ENCODE data around the gene NEXMIF.
"Not testable (repeated sequence)": the region's sequence is repeated elsewhere in the genome, so short reads cannot be mapped to it uniquely, and the experiment has no call there.

The NEXMIF gene

DNA sequence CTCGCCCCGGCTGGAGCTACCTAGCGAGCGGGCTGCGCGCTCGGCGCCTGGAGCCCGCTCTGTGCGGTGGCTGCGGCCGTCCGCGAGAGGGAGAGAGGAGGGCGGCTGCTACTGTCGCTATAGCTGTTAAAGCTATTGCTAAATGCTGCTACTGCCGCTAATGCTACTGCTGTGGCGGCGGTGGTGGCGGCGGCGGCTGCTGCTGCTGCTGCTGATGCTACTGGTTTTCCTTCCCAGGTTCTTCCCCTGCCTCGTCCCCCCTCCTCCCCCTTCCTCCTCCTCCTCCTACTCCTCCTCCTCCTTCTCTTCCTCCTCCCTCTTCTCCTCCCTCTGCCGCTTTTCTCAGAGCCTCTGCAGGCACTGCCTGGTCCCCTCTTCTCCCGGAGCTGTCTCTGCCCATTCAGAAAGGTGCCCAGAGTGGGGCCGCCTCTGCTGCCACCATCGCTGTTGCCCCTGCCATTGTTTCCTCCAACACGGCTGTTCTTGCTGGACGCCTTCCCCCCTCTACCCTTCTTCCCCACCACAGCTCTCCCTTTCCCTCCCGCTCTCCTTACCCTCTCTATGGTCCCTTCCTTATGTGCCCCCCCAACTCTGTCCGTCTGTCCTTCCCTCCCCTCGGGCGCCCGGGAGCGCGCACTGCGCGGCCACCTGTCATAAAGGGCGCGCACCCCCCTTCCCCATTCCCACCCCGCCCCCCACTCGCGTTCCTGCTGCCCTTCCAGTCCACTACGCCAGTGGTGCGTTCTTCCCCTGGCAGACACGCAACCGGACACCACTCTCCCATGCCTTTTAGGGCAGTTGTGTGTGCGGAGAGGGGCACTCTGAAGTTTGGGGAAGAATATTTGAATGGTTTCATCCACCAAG lies at the start of gene NEXMIF:
Gene NEXMIF (minus strand): TSS at position 228 of the 864 bp plus-strand sequence.
- FAIRE-seq (no peak), DNase-seq (ENCODE audit: insufficient read length, low spot score) (peak; percentile 22)
- TF ChIP-seq, protein P1, sequence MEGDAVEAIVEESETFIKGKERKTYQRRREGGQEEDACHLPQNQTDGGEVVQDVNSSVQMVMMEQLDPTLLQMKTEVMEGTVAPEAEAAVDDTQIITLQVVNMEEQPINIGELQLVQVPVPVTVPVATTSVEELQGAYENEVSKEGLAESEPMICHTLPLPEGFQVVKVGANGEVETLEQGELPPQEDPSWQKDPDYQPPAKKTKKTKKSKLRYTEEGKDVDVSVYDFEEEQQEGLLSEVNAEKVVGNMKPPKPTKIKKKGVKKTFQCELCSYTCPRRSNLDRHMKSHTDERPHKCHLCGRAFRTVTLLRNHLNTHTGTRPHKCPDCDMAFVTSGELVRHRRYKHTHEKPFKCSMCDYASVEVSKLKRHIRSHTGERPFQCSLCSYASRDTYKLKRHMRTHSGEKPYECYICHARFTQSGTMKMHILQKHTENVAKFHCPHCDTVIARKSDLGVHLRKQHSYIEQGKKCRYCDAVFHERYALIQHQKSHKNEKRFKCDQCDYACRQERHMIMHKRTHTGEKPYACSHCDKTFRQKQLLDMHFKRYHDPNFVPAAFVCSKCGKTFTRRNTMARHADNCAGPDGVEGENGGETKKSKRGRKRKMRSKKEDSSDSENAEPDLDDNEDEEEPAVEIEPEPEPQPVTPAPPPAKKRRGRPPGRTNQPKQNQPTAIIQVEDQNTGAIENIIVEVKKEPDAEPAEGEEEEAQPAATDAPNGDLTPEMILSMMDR (IDR thresholded peaks at IDR 0.05; ENCODE audit: insufficient read depth, missing control alignments), result peak; percentile 5

DNA sequence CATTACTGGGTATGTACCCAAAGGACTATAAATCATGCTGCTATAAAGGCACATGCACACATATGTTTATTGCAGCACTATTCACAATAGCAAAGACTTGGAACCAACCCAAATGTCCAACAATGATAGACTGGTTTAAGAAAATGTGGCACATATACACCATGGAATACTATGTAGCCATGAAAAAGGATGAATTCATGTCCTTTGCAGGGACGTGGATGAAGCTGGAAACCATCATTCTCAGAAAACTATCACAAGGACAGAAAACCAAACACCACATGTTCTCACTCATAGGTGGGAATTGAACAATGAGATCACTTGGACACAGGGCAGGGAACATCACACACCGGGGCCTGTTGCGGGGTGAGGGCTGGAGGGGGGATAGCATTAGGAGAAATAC lies 36.7 kb upstream of the NEXMIF start:
- FAIRE-seq; DNase-seq (ENCODE audit: insufficient read length, low spot score): not testable (repeated sequence)

DNA sequence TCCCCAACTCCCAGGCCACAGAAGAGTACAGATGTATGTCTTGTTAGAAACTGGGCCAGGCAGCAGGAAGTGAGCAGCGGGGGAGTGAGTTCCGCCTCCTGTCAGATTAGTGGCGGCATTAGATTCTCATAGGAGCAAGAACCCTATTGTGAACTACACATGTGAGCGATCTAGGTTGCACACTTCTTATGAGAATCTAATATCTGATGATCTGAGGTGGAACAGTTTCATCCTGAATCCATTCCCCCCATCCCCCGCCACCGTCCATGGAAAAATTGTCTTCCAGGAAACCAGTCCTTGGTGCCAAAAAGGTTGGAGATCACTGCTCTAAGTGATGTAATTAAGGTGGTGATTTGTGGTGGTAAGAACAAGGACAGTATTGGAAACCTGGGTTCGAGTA lies 24.5 kb upstream of the NEXMIF start:
- DNase-seq (ENCODE audit: insufficient read length, low spot score) (no peak), FAIRE-seq (no peak)
- TF ChIP-seq, protein P1 (IDR thresholded peaks at IDR 0.05; ENCODE audit: insufficient read depth, missing control alignments), result no peak

DNA sequence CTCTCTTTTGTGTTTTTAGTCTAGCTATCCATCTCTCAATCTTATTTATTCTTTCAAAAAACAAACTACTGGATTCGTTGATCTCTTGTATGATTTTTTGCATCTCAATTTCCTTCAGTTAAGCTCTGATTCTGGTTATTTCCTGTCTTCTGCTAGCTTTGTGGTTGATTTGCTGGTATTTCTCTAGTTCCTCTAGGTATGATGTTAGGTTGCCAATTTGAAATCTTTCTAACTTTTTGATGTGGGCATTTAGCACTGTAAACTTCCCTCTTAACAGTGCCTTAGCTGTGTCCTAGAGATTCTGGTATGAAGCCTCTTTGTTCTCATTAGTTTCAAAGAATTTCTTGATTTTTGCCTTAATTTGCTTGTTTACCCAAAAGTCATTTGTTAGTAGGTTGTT lies 15.2 kb upstream of the NEXMIF start:
- TF ChIP-seq, protein P1 (IDR thresholded peaks at IDR 0.05; ENCODE audit: insufficient read depth, missing control alignments), result no peak
- DNase-seq (ENCODE audit: insufficient read length, low spot score), result no peak
- FAIRE-seq, result peak; percentile 16

DNA sequence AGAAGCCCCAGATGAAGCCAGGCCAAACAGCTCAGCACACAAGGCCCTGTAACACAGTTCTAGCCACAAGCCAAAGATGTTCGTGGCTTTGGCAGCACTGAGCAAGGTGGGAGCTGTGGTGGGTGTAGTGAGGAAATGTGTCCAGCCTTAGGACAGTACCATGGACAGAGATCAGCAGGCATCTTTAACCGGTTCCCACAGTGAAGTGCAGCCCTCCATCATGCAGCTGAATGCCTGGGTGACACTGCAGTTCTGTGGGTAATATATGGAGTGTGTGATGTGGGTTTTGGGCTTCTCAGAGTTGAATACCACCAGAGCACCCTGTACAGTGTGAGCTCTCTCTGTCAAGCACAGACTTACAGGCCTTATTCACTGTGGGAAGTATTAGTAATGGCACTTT lies 6.0 kb upstream of the NEXMIF start:
- FAIRE-seq, result no peak
- TF ChIP-seq, protein P1 (IDR thresholded peaks at IDR 0.05; ENCODE audit: insufficient read depth, missing control alignments), result no peak
- no peak for DNase-seq (ENCODE audit: insufficient read length, low spot score)

DNA sequence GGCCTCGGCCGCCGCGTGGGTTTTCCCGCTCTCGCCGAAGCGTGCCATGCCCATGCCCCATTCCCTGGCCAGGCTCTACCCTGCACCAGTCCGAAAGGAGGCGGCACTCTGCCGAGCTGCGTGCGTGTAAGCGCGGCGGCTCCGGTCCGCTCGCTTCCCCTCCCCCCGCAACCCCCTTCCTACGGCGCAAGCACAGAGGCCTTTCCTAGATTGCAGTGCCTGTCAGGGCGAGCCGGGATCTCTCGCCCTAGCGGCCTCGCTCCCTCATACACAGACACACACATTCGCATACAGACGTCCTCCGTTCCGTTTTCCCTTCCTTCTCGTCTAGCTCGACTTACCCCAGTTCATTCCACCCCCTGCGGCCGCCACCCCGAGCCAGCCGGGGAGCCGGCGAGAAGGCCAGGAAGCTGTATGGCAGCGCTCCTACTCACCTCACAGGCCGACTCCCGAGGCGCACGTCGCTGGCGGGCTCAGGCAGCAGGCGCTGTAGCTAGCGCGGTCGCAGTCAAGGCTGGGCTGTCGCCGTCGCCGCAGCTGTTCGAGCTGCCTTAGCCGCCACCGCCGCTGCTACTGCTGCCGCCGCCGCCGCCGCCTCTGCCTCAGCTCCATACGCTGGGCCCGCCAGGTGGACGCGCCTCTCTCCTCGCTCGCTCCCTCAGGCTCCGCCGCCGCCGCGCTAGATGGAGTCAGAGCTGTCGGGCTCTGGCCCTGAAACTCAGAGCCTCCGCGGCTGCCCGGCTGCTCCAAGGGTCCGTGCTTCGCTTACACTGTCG lies 615 bp downstream of the NEXMIF start:
- FAIRE-seq (no peak), DNase-seq (ENCODE audit: insufficient read length, low spot score) (peak; percentile 26)
- TF ChIP-seq, protein P1 (IDR thresholded peaks at IDR 0.05; ENCODE audit: insufficient read depth, missing control alignments), result no peak

DNA sequence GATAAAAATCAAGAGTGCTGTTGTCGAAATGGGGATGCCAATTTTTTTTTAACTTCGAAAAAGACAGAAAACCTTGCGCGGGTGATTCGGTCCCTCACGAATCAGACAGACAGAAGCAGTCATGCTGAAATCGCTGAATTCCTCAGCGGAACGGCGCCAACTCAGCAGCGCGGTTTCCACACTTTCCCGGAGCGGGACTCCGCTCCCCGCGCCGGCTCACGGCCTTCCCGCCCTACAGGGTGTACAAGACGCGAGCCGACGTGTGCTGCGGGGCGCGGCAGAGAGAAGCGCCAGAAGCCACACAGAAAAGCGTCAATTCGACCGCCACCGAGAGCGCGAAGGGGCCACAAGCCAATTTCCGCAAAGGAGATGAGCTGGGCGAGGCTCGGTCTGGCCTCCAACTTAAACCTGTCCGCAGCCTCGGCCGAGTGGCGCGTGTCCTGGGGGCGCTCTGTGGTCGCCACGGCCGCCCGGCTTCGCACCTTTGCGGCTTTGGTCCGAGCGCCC lies 1.3 kb downstream of the NEXMIF start:
- FAIRE-seq (no peak), DNase-seq (ENCODE audit: insufficient read length, low spot score) (no peak)
- TF ChIP-seq, protein P1 (IDR thresholded peaks at IDR 0.05; ENCODE audit: insufficient read depth, missing control alignments), result no peak
